ENCODE results near the gene C17orf100. TPM values are rescaled to one million over a fixed set of nuclear protein-coding genes. Genes with fewer than 3 reads are reported as not detected.
A peak's percentile ranks its signal among the peaks of the same experiment; 100 is the strongest.
"Not testable (repeated sequence)": the region's sequence is repeated elsewhere in the genome, so short reads cannot be mapped to it uniquely, and the experiment has no call there.

The C17orf100 gene
- total RNA-seq, 4 donors from 2014 or later, result 1.9 to 3.3 (median 2.4) TPM

DNA sequence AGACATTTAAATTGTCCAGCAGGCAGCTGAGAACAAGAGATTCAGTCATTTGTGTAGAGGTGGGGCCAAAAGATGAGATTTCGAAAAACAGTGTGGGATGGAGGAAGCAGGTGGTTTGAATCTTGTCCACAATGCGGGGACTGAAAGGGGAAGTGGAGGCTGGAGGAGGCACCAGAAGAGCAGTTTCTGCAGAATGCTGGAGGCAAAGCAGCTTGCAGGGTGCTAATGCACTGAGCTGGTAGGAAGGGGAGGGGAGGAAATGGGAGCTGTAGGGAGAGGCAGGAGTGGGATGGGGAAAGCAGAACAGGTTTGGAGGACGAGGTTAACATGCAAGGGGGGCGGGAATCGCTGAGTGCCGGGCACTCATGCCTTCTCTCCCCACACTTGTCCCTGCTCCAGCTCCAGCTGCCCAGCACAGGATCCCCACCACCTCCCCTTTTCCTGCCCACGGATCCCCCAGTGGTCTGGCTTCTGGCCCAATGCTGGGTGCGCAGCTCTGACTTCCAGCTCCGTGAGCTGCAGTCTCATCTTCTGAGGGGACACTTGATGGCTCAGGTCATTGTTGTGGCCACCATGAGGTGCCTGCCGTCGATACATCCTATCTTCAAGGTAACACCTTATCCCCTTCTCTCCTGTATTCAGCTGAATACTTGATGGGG is 9.4 kb downstream of the C17orf100 start:
- TF ChIP-seq POLR2A (IDR thresholded peaks at IDR 0.05), result no peak
- no peak for TF ChIP-seq CTCF (IDR thresholded peaks at IDR 0.05)
- TF ChIP-seq POLR2AphosphoS5 (IDR thresholded peaks at IDR 0.05), result no peak
- TF ChIP-seq EP300 (IDR thresholded peaks at IDR 0.05), result no peak
- 43% methylated on average over 11 of the region's 11 CpGs for WGBS
- H3K4me3 ChIP-seq, result no peak overlapping the region
- DNase-seq (ENCODE audit: low spot score in 2 of 2), result peak in 1 of 2 donors; percentile 34
- no peaks in the 10 kb centered on the region for H3K9me3 ChIP-seq
- peaks cover 9% of the 10 kb centered on the region for H3K4me1 ChIP-seq
- H3K27me3 ChIP-seq, result peaks cover 21% of the 10 kb centered on the region
- H3K27ac ChIP-seq, result no peak overlapping the region
- H3K36me3 ChIP-seq, result no peaks in the 10 kb centered on the region

DNA sequence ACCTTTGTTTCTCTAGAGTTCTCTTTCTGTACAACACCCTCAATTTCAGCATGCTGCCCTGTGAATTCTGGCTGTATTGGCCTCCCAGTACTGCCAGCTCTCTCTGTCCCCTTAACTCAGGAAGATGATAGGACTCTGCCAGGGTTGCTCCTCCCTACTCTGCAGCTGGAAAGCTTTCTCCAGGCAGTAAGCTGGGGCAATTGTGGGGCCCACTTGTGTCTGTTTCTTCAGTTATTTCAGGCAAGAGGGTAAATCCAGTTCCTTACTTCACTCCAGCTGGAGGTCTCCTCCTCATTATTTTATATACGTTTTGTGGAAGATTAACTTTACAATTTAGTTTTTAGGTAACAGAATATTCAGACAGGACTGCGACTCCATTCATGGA is 9.9 kb downstream of the C17orf100 start:
- WGBS, result 77% methylated on average over 2 of the region's 2 CpGs
- Histone ChIP-seq H3K27me3 (peaks cover 21% of the 10 kb centered on the region), H3K9me3 (no peaks in the 10 kb centered on the region), H3K36me3 (no peaks in the 10 kb centered on the region), H3K4me3 (no peak overlapping the region), H3K27ac (no peak overlapping the region), H3K4me1 (peaks cover 9% of the 10 kb centered on the region)
- DNase-seq (ENCODE audit: low spot score in 2 of 2), result peak in 1 of 2 donors; percentile 5
- TF ChIP-seq EP300 (IDR thresholded peaks at IDR 0.05), result no peak
- no peak for TF ChIP-seq POLR2AphosphoS5 (IDR thresholded peaks at IDR 0.05)
- no peak for TF ChIP-seq POLR2A (IDR thresholded peaks at IDR 0.05)
- TF ChIP-seq CTCF (IDR thresholded peaks at IDR 0.05), result no peak

- H3K36me3 ChIP-seq, H3K9me3 ChIP-seq, H3K4me1 ChIP-seq, H3K4me3 ChIP-seq, H3K27ac ChIP-seq: not testable (repeated sequence)
- DNase-seq (ENCODE audit: low spot score in 2 of 2), result peak in 1 of 2 donors; percentile 40
- 93% methylated on average over 14 of the region's 14 CpGs for WGBS
- H3K27me3 ChIP-seq, result peaks cover 12% of the 10 kb centered on the region
Measured at GRCh38 chr17:6663200-6663599, 11.6 kb downstream of the C17orf100 start.

DNA sequence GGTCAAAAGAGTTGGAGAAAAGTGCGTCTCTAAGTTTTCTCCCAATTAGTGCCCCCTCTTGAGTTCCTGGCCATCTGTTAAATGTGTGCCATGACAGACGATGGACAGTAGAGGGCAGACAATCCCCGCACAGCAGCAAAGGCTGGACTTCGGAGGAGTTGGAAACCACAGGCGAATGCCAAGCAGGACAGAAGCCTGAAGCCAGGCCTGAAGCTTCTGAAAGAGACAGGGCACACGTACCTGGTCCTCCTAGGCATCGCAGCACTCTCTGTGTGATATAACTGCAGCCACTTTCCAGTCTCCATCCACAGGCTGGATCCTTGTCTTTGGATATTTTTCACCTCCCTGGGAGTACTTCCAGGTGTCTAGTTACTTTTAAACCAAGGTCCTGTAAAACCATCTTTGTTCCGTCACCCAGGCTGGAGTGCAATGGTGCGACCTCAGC is 14.5 kb downstream of the C17orf100 start:
- WGBS, result 14% methylated on average over 9 of the region's 9 CpGs
- no peak overlapping the region for H3K4me3 ChIP-seq
- peak; percentile 68 to 83 for TF ChIP-seq CTCF (IDR thresholded peaks at IDR 0.05)
- no peak for TF ChIP-seq POLR2A (IDR thresholded peaks at IDR 0.05)
- H3K36me3 ChIP-seq, result no peaks in the 10 kb centered on the region
- peaks cover 11% of the 10 kb centered on the region for H3K27me3 ChIP-seq
- DNase-seq (ENCODE audit: low spot score in 2 of 2), result peak in 1 of 2 donors; percentile 74
- peak overlapping the region; percentile 7 for H3K27ac ChIP-seq
- H3K9me3 ChIP-seq, result no peaks in the 10 kb centered on the region
- peaks cover 6% of the 10 kb centered on the region for H3K4me1 ChIP-seq

DNA sequence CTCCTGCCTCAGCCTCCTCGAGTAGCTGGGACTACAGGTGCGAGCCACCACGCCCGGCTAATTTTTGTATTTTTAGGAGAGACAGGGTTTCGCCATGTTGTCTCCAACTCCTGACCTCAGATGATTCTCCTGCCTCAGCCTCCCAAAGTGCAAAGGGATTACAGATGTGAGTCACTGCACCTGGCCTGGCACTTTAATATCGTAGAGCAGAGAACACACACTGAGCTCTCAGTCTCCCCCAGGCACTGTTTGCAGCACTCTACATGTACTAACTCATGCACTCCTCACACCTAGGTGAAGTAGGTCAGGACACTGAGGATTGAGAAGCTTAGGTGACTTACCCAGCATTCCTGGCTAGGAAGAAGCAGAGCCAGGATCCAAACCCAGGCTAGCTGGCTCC is 15.0 kb downstream of the C17orf100 start:
- H3K36me3 ChIP-seq, result no peaks in the 10 kb centered on the region
- TF ChIP-seq EP300 (IDR thresholded peaks at IDR 0.05) (no peak), CTCF (IDR thresholded peaks at IDR 0.05) (no peak), POLR2AphosphoS5 (IDR thresholded peaks at IDR 0.05) (no peak), POLR2A (IDR thresholded peaks at IDR 0.05) (no peak)
- 70% methylated on average over 6 of the region's 6 CpGs for WGBS
- peak overlapping the region; percentile 43 for H3K27ac ChIP-seq
- DNase-seq (ENCODE audit: low spot score in 2 of 2), result peak in 1 of 2 donors; percentile 54
- peaks cover 11% of the 10 kb centered on the region for H3K27me3 ChIP-seq
- H3K4me3 ChIP-seq, result no peak overlapping the region
- H3K9me3 ChIP-seq, result no peaks in the 10 kb centered on the region
- H3K4me1 ChIP-seq, result peaks cover 6% of the 10 kb centered on the region

DNA sequence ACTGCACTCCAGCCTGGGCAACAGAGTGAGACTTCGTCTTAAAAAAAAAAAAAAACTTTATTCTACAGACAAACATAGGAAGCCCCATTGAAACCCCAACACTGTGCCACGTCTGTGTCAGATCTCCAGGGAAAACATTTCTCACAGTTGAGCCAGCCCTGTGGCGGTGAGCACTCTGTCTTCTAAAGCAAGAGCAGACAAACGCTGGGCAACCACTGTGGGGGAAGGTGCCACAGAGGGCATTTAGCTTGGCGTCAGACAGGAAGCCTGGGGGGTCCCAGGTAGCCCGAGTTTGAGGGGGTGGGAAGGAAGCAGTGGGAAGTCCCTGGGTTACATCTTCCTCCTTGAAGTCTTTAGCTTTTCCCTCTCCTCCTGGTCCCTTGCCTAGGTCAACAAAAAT is 16.0 kb downstream of the C17orf100 start:
- no peaks in the 10 kb centered on the region for H3K9me3 ChIP-seq
- WGBS, result 63% methylated on average over 6 of the region's 6 CpGs
- H3K4me1 ChIP-seq, result peaks cover 6% of the 10 kb centered on the region
- H3K27me3 ChIP-seq, result peaks cover 11% of the 10 kb centered on the region
- peak in 1 of 2 donors; percentile 60 for DNase-seq (ENCODE audit: low spot score in 2 of 2)
- no peak for TF ChIP-seq EP300 (IDR thresholded peaks at IDR 0.05)
- no peak for TF ChIP-seq POLR2A (IDR thresholded peaks at IDR 0.05)
- no peak for TF ChIP-seq POLR2AphosphoS5 (IDR thresholded peaks at IDR 0.05)
- no peak for TF ChIP-seq CTCF (IDR thresholded peaks at IDR 0.05)
- H3K27ac ChIP-seq, result no peak overlapping the region
- H3K36me3 ChIP-seq, result no peaks in the 10 kb centered on the region
- no peak overlapping the region for H3K4me3 ChIP-seq

Measured in suprapubic skin (tissue), 4 donors.